Liver (tissue), 3 donors: ENCODE results near the gene CATSPERB.

Experiments used
- JUND ChIP-seq, 2 donors: IDR thresholded peaks; 2 replicates each; pipeline ENCODE4 v1.6.1; 2016; ENCODE audit warnings: antibody characterized with exemption in 2 of 2
- MAX ChIP-seq: IDR thresholded peaks from 2 replicates; pipeline ENCODE4 v1.6.1; 2016; ENCODE audit warnings: antibody characterized with exemption
- REST ChIP-seq: IDR thresholded peaks from 2 replicates; pipeline ENCODE4 v1.6.1; 2016; ENCODE audit warnings: antibody characterized with exemption, mild to moderate bottlenecking
- TAF1 ChIP-seq: conservative IDR thresholded peaks from 2 replicates; pipeline ENCODE4 v1.6.1; 2016; ENCODE audit warnings: antibody characterized with exemption, mild to moderate bottlenecking
- TF ChIP-seq, protein P1 (sequence below): fragments of 150-350 bp; IDR thresholded peaks from 2 replicates; pipeline ENCODE4 v1.5.1; 2017; ENCODE audit warnings: improper control_type of control experiment, low read depth, low read length; ENCODE audit not compliant: missing input control
- TF ChIP-seq, protein P2 (sequence below): IDR thresholded peaks from 2 replicates; pipeline ENCODE4 v1.6.1; 2016; ENCODE audit warnings: antibody characterized with exemption
- donor health status: healthy.
- donor health status: healthy.

- TF ChIP-seq TAF1, result no peak
- TF ChIP-seq, protein P1, sequence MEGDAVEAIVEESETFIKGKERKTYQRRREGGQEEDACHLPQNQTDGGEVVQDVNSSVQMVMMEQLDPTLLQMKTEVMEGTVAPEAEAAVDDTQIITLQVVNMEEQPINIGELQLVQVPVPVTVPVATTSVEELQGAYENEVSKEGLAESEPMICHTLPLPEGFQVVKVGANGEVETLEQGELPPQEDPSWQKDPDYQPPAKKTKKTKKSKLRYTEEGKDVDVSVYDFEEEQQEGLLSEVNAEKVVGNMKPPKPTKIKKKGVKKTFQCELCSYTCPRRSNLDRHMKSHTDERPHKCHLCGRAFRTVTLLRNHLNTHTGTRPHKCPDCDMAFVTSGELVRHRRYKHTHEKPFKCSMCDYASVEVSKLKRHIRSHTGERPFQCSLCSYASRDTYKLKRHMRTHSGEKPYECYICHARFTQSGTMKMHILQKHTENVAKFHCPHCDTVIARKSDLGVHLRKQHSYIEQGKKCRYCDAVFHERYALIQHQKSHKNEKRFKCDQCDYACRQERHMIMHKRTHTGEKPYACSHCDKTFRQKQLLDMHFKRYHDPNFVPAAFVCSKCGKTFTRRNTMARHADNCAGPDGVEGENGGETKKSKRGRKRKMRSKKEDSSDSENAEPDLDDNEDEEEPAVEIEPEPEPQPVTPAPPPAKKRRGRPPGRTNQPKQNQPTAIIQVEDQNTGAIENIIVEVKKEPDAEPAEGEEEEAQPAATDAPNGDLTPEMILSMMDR, result no peak
- TF ChIP-seq, protein P2, sequence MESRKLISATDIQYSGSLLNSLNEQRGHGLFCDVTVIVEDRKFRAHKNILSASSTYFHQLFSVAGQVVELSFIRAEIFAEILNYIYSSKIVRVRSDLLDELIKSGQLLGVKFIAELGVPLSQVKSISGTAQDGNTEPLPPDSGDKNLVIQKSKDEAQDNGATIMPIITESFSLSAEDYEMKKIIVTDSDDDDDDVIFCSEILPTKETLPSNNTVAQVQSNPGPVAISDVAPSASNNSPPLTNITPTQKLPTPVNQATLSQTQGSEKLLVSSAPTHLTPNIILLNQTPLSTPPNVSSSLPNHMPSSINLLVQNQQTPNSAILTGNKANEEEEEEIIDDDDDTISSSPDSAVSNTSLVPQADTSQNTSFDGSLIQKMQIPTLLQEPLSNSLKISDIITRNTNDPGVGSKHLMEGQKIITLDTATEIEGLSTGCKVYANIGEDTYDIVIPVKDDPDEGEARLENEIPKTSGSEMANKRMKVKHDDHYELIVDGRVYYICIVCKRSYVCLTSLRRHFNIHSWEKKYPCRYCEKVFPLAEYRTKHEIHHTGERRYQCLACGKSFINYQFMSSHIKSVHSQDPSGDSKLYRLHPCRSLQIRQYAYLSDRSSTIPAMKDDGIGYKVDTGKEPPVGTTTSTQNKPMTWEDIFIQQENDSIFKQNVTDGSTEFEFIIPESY, result no peak
- no peak for TF ChIP-seq REST
- no peak for TF ChIP-seq MAX
- no peak for TF ChIP-seq JUND (IDR thresholded peaks at IDR 0.05)
These were observed 21.7 kb upstream of the CATSPERB start for GRCh38 chr14:91753501-91754128.
